Panc1 (cell line): ENCODE measurements around the gene VAMP8.

Experiments
- POLR2AphosphoS5 ChIP-seq: IDR thresholded peaks from 2 replicates; pipeline ENCODE4 v1.6.1; 2012; ENCODE audit warnings: mild to moderate bottlenecking, low read depth, low read length, moderate library complexity
- SIN3A ChIP-seq: IDR thresholded peaks from 2 replicates; pipeline ENCODE4 v1.6.1; 2012; ENCODE audit warnings: low read depth, mild to moderate bottlenecking, low read length, moderate library complexity, borderline replicate concordance; ENCODE audit not compliant: insufficient read depth
- TCF7L2 ChIP-seq: IDR thresholded peaks from 2 replicates; pipeline ENCODE4 v1.6.1; 2011; ENCODE audit warnings: mild to moderate bottlenecking, low read depth, low read length, inconsistent platforms
- TF ChIP-seq, protein P1 (sequence below): fragments of 450-650 bp; IDR thresholded peaks from 2 replicates; pipeline ENCODE4 v1.5.1; 2017; ENCODE audit warnings: mild to moderate bottlenecking
- TF ChIP-seq, protein P2 (sequence below), 2 experiments: IDR thresholded peaks; 2 replicates each; pipeline ENCODE4 v1.6.1; 2011 to 2012; ENCODE audit warnings: low read depth in 2 of 2, control low read depth in 1 of 2, low read length in 1 of 2, mild to moderate bottlenecking in 1 of 2, moderate library complexity in 1 of 2; ENCODE audit not compliant: insufficient read depth in 1 of 2

DNA sequence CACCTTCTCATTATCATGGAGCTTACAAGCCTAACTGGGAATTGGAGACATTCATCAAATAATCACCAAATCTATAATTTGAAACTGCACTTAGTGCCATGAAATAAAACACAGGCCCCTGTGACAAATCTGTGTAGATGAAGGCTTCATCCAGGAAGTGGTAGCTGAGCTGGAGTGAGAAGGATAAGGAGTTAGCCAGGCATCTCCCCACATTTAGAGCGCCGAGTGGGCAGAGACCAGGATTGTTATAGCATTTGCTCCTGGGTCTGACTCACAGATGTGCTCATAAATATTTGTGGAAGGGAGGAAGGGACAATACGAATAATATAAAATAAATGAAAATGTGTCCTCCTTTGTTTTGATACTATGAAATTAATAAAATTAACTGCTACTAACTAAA, 40.9 kb upstream of the VAMP8 start:
- TF ChIP-seq, protein P1, sequence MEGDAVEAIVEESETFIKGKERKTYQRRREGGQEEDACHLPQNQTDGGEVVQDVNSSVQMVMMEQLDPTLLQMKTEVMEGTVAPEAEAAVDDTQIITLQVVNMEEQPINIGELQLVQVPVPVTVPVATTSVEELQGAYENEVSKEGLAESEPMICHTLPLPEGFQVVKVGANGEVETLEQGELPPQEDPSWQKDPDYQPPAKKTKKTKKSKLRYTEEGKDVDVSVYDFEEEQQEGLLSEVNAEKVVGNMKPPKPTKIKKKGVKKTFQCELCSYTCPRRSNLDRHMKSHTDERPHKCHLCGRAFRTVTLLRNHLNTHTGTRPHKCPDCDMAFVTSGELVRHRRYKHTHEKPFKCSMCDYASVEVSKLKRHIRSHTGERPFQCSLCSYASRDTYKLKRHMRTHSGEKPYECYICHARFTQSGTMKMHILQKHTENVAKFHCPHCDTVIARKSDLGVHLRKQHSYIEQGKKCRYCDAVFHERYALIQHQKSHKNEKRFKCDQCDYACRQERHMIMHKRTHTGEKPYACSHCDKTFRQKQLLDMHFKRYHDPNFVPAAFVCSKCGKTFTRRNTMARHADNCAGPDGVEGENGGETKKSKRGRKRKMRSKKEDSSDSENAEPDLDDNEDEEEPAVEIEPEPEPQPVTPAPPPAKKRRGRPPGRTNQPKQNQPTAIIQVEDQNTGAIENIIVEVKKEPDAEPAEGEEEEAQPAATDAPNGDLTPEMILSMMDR, result no peak
- TF ChIP-seq POLR2AphosphoS5 (no peak), TCF7L2 (no peak), SIN3A (no peak)
- TF ChIP-seq, protein P2, sequence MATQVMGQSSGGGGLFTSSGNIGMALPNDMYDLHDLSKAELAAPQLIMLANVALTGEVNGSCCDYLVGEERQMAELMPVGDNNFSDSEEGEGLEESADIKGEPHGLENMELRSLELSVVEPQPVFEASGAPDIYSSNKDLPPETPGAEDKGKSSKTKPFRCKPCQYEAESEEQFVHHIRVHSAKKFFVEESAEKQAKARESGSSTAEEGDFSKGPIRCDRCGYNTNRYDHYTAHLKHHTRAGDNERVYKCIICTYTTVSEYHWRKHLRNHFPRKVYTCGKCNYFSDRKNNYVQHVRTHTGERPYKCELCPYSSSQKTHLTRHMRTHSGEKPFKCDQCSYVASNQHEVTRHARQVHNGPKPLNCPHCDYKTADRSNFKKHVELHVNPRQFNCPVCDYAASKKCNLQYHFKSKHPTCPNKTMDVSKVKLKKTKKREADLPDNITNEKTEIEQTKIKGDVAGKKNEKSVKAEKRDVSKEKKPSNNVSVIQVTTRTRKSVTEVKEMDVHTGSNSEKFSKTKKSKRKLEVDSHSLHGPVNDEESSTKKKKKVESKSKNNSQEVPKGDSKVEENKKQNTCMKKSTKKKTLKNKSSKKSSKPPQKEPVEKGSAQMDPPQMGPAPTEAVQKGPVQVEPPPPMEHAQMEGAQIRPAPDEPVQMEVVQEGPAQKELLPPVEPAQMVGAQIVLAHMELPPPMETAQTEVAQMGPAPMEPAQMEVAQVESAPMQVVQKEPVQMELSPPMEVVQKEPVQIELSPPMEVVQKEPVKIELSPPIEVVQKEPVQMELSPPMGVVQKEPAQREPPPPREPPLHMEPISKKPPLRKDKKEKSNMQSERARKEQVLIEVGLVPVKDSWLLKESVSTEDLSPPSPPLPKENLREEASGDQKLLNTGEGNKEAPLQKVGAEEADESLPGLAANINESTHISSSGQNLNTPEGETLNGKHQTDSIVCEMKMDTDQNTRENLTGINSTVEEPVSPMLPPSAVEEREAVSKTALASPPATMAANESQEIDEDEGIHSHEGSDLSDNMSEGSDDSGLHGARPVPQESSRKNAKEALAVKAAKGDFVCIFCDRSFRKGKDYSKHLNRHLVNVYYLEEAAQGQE (IDR thresholded peaks at IDR 0.05; ENCODE audit: insufficient read depth in 1 of 2, low read depth in 2 of 2, low read length in 1 of 2), result no peak
